GM23338 (cell line): ENCODE measurements around the gene CWC27. TPM values are rescaled to one million over a fixed set of nuclear protein-coding genes. Genes with fewer than 3 reads are reported as not detected.

ENCODE experiments used
- ATAC-seq: fragments of 200-7000 bp; cut with Tn5 transposase; 3 replicates; pipeline ENCODE4 v1.9.1; 2020
- DNase-seq: peaks from one replicate; pipeline ENCODE4 v3.0.0-alpha.2; 2015; ENCODE audit warnings: low spot score
- H2AFZ ChIP-seq: fragments of 200-600 bp; sonication (generic); 2 replicates; pipeline ENCODE4 v1.8.0; 2016; ENCODE audit warnings: antibody characterized with exemption, mild to moderate bottlenecking, moderate library complexity
- H3F3A ChIP-seq: fragments of 200-600 bp; sonication (generic); replicated peaks from 2 replicates; pipeline ENCODE4 v1.8.0; 2017; ENCODE audit warnings: antibody characterized with exemption, mixed run types, low read depth
- H3K27ac ChIP-seq: fragments of 200-600 bp; sonication (generic); 2 replicates; pipeline ENCODE4 v1.6.1; 2016; ENCODE audit warnings: low read depth
- H3K27me3 ChIP-seq: fragments of 200-600 bp; sonication (generic); 2 replicates; pipeline ENCODE4 v1.8.0; 2016; ENCODE audit warnings: mild to moderate bottlenecking, mixed run types, moderate library complexity; ENCODE audit not compliant: insufficient read depth
- H3K36me3 ChIP-seq: fragments of 200-600 bp; sonication (generic); 2 replicates; pipeline ENCODE4 v1.8.0; 2016; ENCODE audit warnings: mild to moderate bottlenecking; ENCODE audit not compliant: insufficient read depth
- H3K4me1 ChIP-seq: fragments of 200-600 bp; sonication (generic); 2 replicates; pipeline ENCODE4 v1.8.0; 2016; ENCODE audit warnings: mild to moderate bottlenecking, moderate library complexity; ENCODE audit not compliant: insufficient read depth
- H3K4me2 ChIP-seq: fragments of 200-600 bp; sonication (generic); 2 replicates; pipeline ENCODE4 v1.7.1; 2017; ENCODE audit warnings: mixed run types
- H3K4me3 ChIP-seq: fragments of 200-600 bp; sonication (generic); 2 replicates; pipeline ENCODE4 v1.6.1; 2016; ENCODE audit warnings: mixed run types
- H3K79me2 ChIP-seq: fragments of 200-600 bp; sonication (generic); replicated peaks from 2 replicates; pipeline ENCODE4 v1.8.0; 2017; ENCODE audit warnings: mild to moderate bottlenecking; ENCODE audit not compliant: insufficient read depth
- H3K9me2 ChIP-seq: fragments of 200-600 bp; sonication (generic); 2 replicates; pipeline ENCODE4 v1.8.0; 2017; ENCODE audit not compliant: insufficient read depth
- H4K20me1 ChIP-seq: fragments of 200-600 bp; sonication (generic); replicated peaks from 2 replicates; pipeline ENCODE4 v1.8.0; 2017; ENCODE audit warnings: mild to moderate bottlenecking; ENCODE audit not compliant: insufficient read depth
- H3K27ac Mint-ChIP-seq: 2 replicates; pipeline ENCODE4 v1.8.0; 2020; ENCODE audit warnings: inconsistent platforms, mild to moderate bottlenecking, moderate library complexity, mixed read lengths
- H3K27me3 Mint-ChIP-seq: 3 replicates; pipeline ENCODE4 v1.8.0; 2022; ENCODE audit warnings: low read depth, mild to moderate bottlenecking, moderate library complexity, mixed read lengths, inconsistent platforms; ENCODE audit not compliant: insufficient read depth, poor library complexity
- H3K36me3 Mint-ChIP-seq: 3 replicates; pipeline ENCODE4 v1.8.0; 2021; ENCODE audit warnings: low read depth, mild to moderate bottlenecking, inconsistent platforms, moderate library complexity, mixed read lengths
- H3K4me1 Mint-ChIP-seq: 3 replicates; pipeline ENCODE4 v1.8.0; 2020; ENCODE audit warnings: mild to moderate bottlenecking, inconsistent platforms, mixed read lengths
- H3K4me3 Mint-ChIP-seq: 3 replicates; pipeline ENCODE4 v1.8.0; 2021; ENCODE audit warnings: moderate library complexity, mild to moderate bottlenecking, inconsistent platforms, mixed read lengths
- H3K9me3 Mint-ChIP-seq: 3 replicates; pipeline ENCODE4 v1.8.0; 2020; ENCODE audit warnings: moderate library complexity, mild to moderate bottlenecking, inconsistent platforms, mixed read lengths
- CREB1 ChIP-seq: fragments of 250-450 bp; sonication (Bioruptor Pico); IDR thresholded peaks from 2 replicates; pipeline ENCODE4 v1.5.0; 2020; ENCODE audit warnings: low read depth, mild to moderate bottlenecking, moderate library complexity
- CTCF ChIP-seq, 2 experiments: fragments of 200-600 bp in 1 of 2; sonication (generic) in 1 of 2; conservative IDR thresholded peaks; 2 replicates each; pipeline versions ENCODE4 v1.5.1 to v1.6.1; 2016 to 2017; ENCODE audit warnings: antibody characterized with exemption in 2 of 2, low read depth in 2 of 2, mild to moderate bottlenecking in 2 of 2, moderate library complexity in 1 of 2
- ETS1 ChIP-seq: IDR thresholded peaks from 2 replicates; pipeline ENCODE4 v1.6.1; 2016; ENCODE audit warnings: antibody characterized with exemption
- EZH2phosphoT487 ChIP-seq: fragments of 200-600 bp; sonication (generic); IDR thresholded peaks from one replicate; pipeline ENCODE4 v1.8.1; 2018; ENCODE audit warnings: antibody characterized with exemption; ENCODE audit not compliant: unreplicated experiment
- JUNB ChIP-seq: IDR thresholded peaks from one replicate; pipeline ENCODE4 v1.6.1; 2016; ENCODE audit warnings: antibody characterized with exemption; ENCODE audit not compliant: unreplicated experiment
- POLR2AphosphoS5 ChIP-seq: IDR thresholded peaks from 2 replicates; pipeline ENCODE4 v1.6.1; 2016; ENCODE audit warnings: antibody characterized with exemption, low read depth
- REST ChIP-seq: IDR thresholded peaks from one replicate; pipeline ENCODE4 v1.6.1; 2018; ENCODE audit warnings: antibody characterized with exemption; ENCODE audit not compliant: unreplicated experiment
- STAT1 ChIP-seq: IDR thresholded peaks from one replicate; pipeline ENCODE4 v1.6.1; 2016; ENCODE audit warnings: antibody characterized with exemption; ENCODE audit not compliant: unreplicated experiment
- ZNF114 ChIP-seq: fragments of 250-450 bp; sonication (Bioruptor Pico); IDR thresholded peaks from 2 replicates; pipeline ENCODE4 v1.5.0; 2020; ENCODE audit warnings: mild to moderate bottlenecking, moderate library complexity
- ZNF331 ChIP-seq: fragments of 250-450 bp; sonication (Bioruptor Pico); IDR thresholded peaks from 2 replicates; pipeline ENCODE4 v1.5.0; 2020; ENCODE audit warnings: low read depth, mild to moderate bottlenecking, moderate library complexity
- ZNF462 ChIP-seq: fragments of 250-450 bp; sonication (Bioruptor Pico); IDR thresholded peaks from 2 replicates; pipeline ENCODE4 v1.5.0; 2020; ENCODE audit warnings: mild to moderate bottlenecking, moderate library complexity
- polyA plus RNA-seq: library from polyadenylated mRNA; unstranded; fragments of >200 nt; fragmentation: Nextera tagmentation; extraction: Ambion mirVana; gene quantifications from 2 replicates; pipeline ENCODE4 v1.2.1, GENCODE V29; 2016
- total RNA-seq: library from RNA; depleted of rRNA; stranded (reverse); fragments of >200 nt; shearing (Covaris generic); gene quantifications from 2 replicates; pipeline ENCODE4 v1.2.3, GENCODE V29; 2014

CWC27 gene
- total and polyA plus RNA-seq, 2 experiments from 2014 or later: 27.7 to 115 TPM

GRCh38 chr5:64836190-64836755 lies 67.5 kb downstream of the CWC27 start (continued):
- no peak for TF ChIP-seq POLR2AphosphoS5
- no peak for TF ChIP-seq ETS1
- TF ChIP-seq CREB1: no peak

- peak overlapping the region; percentile 86; the same call in 1 of the 2 replicates for H3K27ac Mint-ChIP-seq
- H3K9me3 Mint-ChIP-seq: peaks cover 7% of the 10 kb centered on the region; the same call in 2 of the 3 replicates
- peaks cover 25% of the 10 kb centered on the region for H3K4me1 ChIP-seq
- no peak overlapping the region for H3K4me3 ChIP-seq
- no peaks in the 10 kb centered on the region for H3K27me3 ChIP-seq
- ATAC-seq (no peak), DNase-seq (no peak)
- no peak overlapping the region for H2AFZ ChIP-seq
- no peak overlapping the region for H3K4me3 Mint-ChIP-seq
- H3K27me3 Mint-ChIP-seq: no peaks in the 10 kb centered on the region
- peaks cover 18% of the 10 kb centered on the region for H3K36me3 Mint-ChIP-seq
- H3K9me2 ChIP-seq: 0 out of 2 replicates have a peak, but pooled peaks cover 3% of the 10 kb centered on the region
- H3K36me3 ChIP-seq: no peaks in the 10 kb centered on the region
- no peak overlapping the region; the same call in 1 of the 2 replicates for H3K27ac ChIP-seq
- no peaks in the 10 kb centered on the region for H3F3A ChIP-seq
- no peak overlapping the region for H3K4me2 ChIP-seq
- no peaks in the 10 kb centered on the region for H3K79me2 ChIP-seq
- no peaks in the 10 kb centered on the region for H4K20me1 ChIP-seq
- peaks cover 19% of the 10 kb centered on the region for H3K4me1 Mint-ChIP-seq
- TF ChIP-seq STAT1: no peak
- TF ChIP-seq CTCF (conservative IDR thresholded peaks at IDR 0.05; ENCODE audit: low read depth in 2 of 2): no peak
- no peak for TF ChIP-seq ETS1
- TF ChIP-seq ZNF331: no peak
- no peak for TF ChIP-seq POLR2AphosphoS5
- no peak for TF ChIP-seq JUNB
- TF ChIP-seq ZNF462 (CRISPR knock-in tag): no peak
- no peak for TF ChIP-seq CREB1
- TF ChIP-seq REST: no peak
- TF ChIP-seq ZNF114: no peak
- no peak for TF ChIP-seq EZH2phosphoT487
Measured at GRCh38 chr5:64836786-64837185, 68.1 kb downstream of the CWC27 start.
